Caco-2 (cell line): ENCODE data around the gene DSCAML1. TPM values are rescaled to one million over a fixed set of nuclear protein-coding genes. Genes with fewer than 3 reads are reported as not detected.

Experiments
- BruUV-seq: library from RNA; stranded (reverse); fragments of 400-500 nt; replicated peaks from 2 replicates; lab custom pipeline; 2021; lab: Mats Ljungman, UMichigan
- CTCF ChIA-PET: fragments of 300-600 bp; sonication (Branson Sonifier 250); formaldehyde crosslinking; loops from one replicate; lab custom pipeline; 2022; ENCODE audit warnings: antibody characterized with exemption; lab: Charles Lee
- POLR2A ChIA-PET: fragments of 300-600 bp; sonication (Branson Sonifier 250); formaldehyde crosslinking; loops from one replicate; lab custom pipeline; 2022; ENCODE audit warnings: antibody characterized with exemption; lab: Charles Lee
- DNase-seq, 2 experiments: peaks; one replicate each; pipeline versions ENCODE4 v3.0.0 to v3.0.0-alpha.2; 2020 to 2022
- H3K27me3 ChIP-seq: replicated peaks from 2 replicates; pipeline ENCODE4 v1.6.0; 2011; ENCODE audit warnings: low read length; ENCODE audit not compliant: control insufficient read depth, insufficient read depth
- H3K36me3 ChIP-seq: 2 replicates; pipeline ENCODE4 v1.5.1; 2011; ENCODE audit warnings: low read length; ENCODE audit not compliant: control insufficient read depth, insufficient read depth
- H3K4me1 ChIP-seq: fragments of 250-450 bp; sonication (Bioruptor Pico); 2 replicates; pipeline ENCODE4 v1.5.1; 2020; ENCODE audit warnings: mild to moderate bottlenecking
- H3K4me3 ChIP-seq: 2 replicates; pipeline ENCODE4 v1.5.1; 2011; ENCODE audit warnings: low read depth, mild to moderate bottlenecking, control low read depth, low read length
- H3K9me3 ChIP-seq: fragments of 250-450 bp; sonication (Bioruptor Pico); 2 replicates; pipeline ENCODE4 v1.5.1; 2020; ENCODE audit warnings: mild to moderate bottlenecking, moderate library complexity
- H3K27ac Mint-ChIP-seq: one replicate; pipeline ENCODE4 v1.8.0; 2022; ENCODE audit warnings: mixed read lengths; ENCODE audit not compliant: unreplicated experiment
- H3K27me3 Mint-ChIP-seq: one replicate; pipeline ENCODE4 v1.8.0; 2022; ENCODE audit warnings: mixed read lengths; ENCODE audit not compliant: insufficient read depth, unreplicated experiment
- H3K36me3 Mint-ChIP-seq: one replicate; pipeline ENCODE4 v1.8.0; 2022; ENCODE audit warnings: mild to moderate bottlenecking, mixed read lengths; ENCODE audit not compliant: insufficient read depth, unreplicated experiment
- H3K4me1 Mint-ChIP-seq: one replicate; pipeline ENCODE4 v1.8.0; 2022; ENCODE audit warnings: low read depth, mixed read lengths; ENCODE audit not compliant: unreplicated experiment
- H3K4me3 Mint-ChIP-seq: one replicate; pipeline ENCODE4 v1.8.0; 2022; ENCODE audit warnings: mild to moderate bottlenecking, moderate library complexity, mixed read lengths; ENCODE audit not compliant: unreplicated experiment
- H3K9me3 Mint-ChIP-seq: one replicate; pipeline ENCODE4 v1.8.0; 2022; ENCODE audit warnings: mixed read lengths; ENCODE audit not compliant: unreplicated experiment
- intact Hi-C: fragments of 100-400 bp; cut with micrococcal nuclease; formaldehyde crosslinking; loops from one replicate; pipeline ENCODE4 v1.10.0; 2022; ENCODE audit not compliant: unreplicated experiment
- total RNA-seq: library from RNA; stranded (reverse); gene quantifications from 2 replicates; pipeline ENCODE4 v1.2.3, GENCODE V29; 2022
- TF ChIP-seq, protein P1 (sequence below), 2 experiments: fragments of 200-600 bp in 1 of 2; IDR thresholded peaks; 1 replicate in 1 of 2; 2 replicates in 1 of 2; pipeline versions ENCODE4 v1.5.1 to v1.8.0; 2011 to 2022; ENCODE audit warnings: antibody characterized with exemption in 1 of 2, control low read depth in 1 of 2, inconsistent platforms in 1 of 2, low read depth in 1 of 2, low read length in 1 of 2, mild to moderate bottlenecking in 1 of 2, moderate library complexity in 1 of 2; ENCODE audit not compliant: insufficient read depth in 1 of 2, severe bottlenecking in 1 of 2, unreplicated experiment in 1 of 2

DSCAML1 gene
- total RNA-seq, 1 experiment from 2014 or later: not detected

DNA sequence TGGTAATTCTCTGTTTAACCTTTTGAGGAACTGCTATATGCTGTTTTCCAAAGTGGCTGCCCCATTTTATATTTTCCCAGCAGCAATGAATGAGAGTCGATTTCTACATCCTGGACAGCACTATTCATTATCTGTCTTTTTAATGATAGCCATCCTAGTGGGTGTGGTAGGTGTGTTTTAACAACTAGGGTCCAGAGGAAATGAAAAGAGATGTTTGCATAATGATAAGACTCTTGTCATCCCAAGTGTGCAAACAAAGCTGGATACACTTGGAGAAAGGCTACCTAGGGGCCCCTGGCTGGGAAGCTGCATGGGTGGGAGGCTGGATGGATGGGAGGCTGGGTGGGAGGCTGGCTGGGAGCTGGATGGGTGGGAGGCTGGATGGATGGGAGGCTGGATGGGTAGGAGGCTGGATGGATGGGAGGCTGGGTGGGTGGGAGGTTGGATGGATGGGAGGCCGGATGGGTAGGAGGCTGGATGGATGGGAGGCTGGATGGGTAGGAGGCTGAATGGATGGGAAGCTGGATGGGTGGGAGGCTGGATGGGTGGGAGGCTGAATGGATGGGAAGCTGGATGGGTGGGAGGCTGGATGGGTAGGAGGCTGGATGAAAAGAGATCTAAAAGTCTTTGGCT, 158.0 kb downstream of the DSCAML1 start:
- no peaks in the 10 kb centered on the region for H3K36me3 Mint-ChIP-seq
- intact Hi-C loops: no loop called here
- DNase-seq: peak in 1 of 2 experiments; percentile 59
- Histone ChIP-seq H3K9me3 (no peaks in the 10 kb centered on the region), H3K4me3 (no peak overlapping the region), H3K4me1 (peaks cover 12% of the 10 kb centered on the region), H3K27me3 (peaks cover 5% of the 10 kb centered on the region), H3K36me3 (no peaks in the 10 kb centered on the region)
- POLR2A ChIA-PET: no interaction called here
- H3K27ac Mint-ChIP-seq: no peak overlapping the region
- CTCF ChIA-PET: interaction anchor here (0.6 to 1.2 kb wide), 3 partner anchors 14 to 264 kb away, joined by 3 to 4 read pairs (median 3); no protein-coding TSS in a partner anchor
- no peaks in the 10 kb centered on the region for H3K9me3 Mint-ChIP-seq
- no TSS peak for BruUV-seq
- peaks cover 5% of the 10 kb centered on the region for H3K4me1 Mint-ChIP-seq
- no peak overlapping the region for H3K4me3 Mint-ChIP-seq
- TF ChIP-seq, protein P1, sequence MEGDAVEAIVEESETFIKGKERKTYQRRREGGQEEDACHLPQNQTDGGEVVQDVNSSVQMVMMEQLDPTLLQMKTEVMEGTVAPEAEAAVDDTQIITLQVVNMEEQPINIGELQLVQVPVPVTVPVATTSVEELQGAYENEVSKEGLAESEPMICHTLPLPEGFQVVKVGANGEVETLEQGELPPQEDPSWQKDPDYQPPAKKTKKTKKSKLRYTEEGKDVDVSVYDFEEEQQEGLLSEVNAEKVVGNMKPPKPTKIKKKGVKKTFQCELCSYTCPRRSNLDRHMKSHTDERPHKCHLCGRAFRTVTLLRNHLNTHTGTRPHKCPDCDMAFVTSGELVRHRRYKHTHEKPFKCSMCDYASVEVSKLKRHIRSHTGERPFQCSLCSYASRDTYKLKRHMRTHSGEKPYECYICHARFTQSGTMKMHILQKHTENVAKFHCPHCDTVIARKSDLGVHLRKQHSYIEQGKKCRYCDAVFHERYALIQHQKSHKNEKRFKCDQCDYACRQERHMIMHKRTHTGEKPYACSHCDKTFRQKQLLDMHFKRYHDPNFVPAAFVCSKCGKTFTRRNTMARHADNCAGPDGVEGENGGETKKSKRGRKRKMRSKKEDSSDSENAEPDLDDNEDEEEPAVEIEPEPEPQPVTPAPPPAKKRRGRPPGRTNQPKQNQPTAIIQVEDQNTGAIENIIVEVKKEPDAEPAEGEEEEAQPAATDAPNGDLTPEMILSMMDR (IDR thresholded peaks at IDR 0.05; ENCODE audit: insufficient read depth in 1 of 2, low read depth in 1 of 2, low read length in 1 of 2, severe bottlenecking in 1 of 2, unreplicated experiment in 1 of 2): no peak
- H3K27me3 Mint-ChIP-seq: peaks cover 16% of the 10 kb centered on the region

DNA sequence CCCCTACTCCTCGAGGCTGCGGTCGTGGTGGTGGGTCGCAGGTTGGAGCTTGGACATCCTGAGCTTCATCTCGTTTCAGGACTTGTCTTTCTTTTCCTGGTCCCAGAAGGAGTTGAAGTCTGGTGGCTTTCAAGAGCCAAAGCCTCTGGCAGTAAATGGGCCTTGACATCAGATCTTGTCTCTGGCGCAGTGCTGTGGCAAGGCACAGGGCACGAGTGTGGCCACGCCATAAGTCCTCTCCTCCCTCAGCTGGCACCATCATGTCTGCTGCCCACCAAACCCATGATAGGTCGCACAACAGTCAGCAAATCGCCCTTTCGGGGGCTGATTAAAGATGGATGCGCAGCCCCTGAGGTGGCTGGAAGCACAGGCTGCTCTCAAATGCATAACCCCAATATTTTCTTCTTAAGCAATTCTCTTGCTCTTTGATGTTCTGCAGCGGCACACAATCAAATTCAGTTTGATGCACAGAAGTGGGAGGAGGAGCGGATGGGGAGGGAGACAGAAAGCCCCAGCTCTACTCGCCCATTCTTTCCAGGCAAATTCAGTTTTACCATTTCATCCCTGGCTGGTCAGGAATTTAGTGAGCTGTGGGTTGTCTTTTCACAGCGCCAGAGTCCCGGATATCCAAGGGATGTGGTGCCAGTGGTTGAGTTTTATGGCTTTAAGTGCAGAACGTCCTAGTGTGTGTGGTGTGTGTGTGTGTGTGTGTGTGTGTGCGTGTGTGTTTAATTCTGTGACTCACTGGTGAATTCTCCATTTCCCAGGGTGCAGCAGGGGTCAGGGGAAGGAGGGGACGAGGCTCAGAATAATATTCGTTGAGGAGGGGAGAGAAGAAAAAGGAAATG, 162.0 kb downstream of the DSCAML1 start:
- Histone ChIP-seq H3K27me3 (0 out of 2 replicates have a peak, but pooled peaks cover 5% of the 10 kb centered on the region), H3K36me3 (no peaks in the 10 kb centered on the region), H3K4me3 (no peak overlapping the region), H3K9me3 (no peaks in the 10 kb centered on the region), H3K4me1 (peaks cover 6% of the 10 kb centered on the region)
- H3K36me3 Mint-ChIP-seq: no peaks in the 10 kb centered on the region
- H3K4me3 Mint-ChIP-seq: no peak overlapping the region
- CTCF ChIA-PET: interaction anchor here (1.4 kb wide), 1 partner anchor 172 kb away, joined by 3 read pairs; no protein-coding TSS in a partner anchor
- TF ChIP-seq, protein P1 (IDR thresholded peaks at IDR 0.05; ENCODE audit: insufficient read depth in 1 of 2, low read depth in 1 of 2, low read length in 1 of 2, severe bottlenecking in 1 of 2, unreplicated experiment in 1 of 2): no peak
- H3K9me3 Mint-ChIP-seq: no peaks in the 10 kb centered on the region
- no TSS peak for BruUV-seq
- no peaks in the 10 kb centered on the region for H3K4me1 Mint-ChIP-seq
- POLR2A ChIA-PET: no interaction called here
- H3K27me3 Mint-ChIP-seq: peaks cover 6% of the 10 kb centered on the region
- DNase-seq: no peak
- intact Hi-C loops: no loop called here
- H3K27ac Mint-ChIP-seq: no peak overlapping the region

DNA sequence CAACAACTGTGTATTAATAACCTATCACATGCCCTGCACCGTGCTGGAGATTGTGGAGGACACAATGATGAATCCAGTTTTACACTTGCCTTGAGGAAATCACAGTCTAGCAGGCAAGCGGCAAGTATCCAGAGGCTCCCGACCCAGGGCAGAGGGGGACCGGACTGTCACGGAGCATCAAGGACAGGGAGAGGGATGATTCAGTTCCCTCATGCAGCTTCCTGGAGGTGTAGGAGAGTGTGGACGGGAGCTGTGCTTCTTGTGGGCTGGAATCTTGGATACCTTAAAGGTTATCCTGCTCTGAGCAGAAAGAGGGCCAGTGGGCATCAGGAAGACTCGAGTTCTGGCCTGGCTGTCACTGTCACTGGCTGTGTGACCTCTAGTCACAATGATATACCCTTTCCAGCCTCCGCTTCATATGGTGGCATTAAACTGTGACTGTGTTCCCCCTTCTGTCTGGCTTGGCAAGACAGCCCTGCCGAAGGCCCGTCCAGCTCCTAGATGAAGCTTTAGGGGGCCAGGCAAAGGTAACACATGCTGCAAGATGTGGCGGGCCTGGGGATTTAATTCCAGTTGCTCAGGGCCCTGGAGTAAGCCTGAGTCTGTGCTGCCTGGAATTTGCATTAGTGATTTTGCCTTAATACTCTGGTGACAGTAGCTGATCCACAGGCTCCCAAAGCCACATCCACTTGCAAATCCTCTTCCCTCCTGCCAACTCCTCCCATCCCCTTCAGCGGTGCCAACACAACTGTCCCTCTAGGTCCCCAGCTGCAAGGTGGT, 162.8 kb downstream of the DSCAML1 start:
- no peaks in the 10 kb centered on the region for H3K36me3 Mint-ChIP-seq
- no peak overlapping the region for H3K4me3 Mint-ChIP-seq
- no TSS peak for BruUV-seq

More for the DNA sequence above, 162.8 kb downstream of the DSCAML1 start:
- Histone ChIP-seq H3K9me3 (no peaks in the 10 kb centered on the region), H3K4me1 (peaks cover 6% of the 10 kb centered on the region), H3K36me3 (no peaks in the 10 kb centered on the region), H3K4me3 (no peak overlapping the region), H3K27me3 (0 out of 2 replicates have a peak, but pooled peaks cover 5% of the 10 kb centered on the region)
- H3K27me3 Mint-ChIP-seq: peaks cover 10% of the 10 kb centered on the region
- intact Hi-C loops: no loop called here
- H3K27ac Mint-ChIP-seq: no peak overlapping the region
- DNase-seq: no peak
- H3K4me1 Mint-ChIP-seq: no peaks in the 10 kb centered on the region
- CTCF ChIA-PET: interaction anchor here (1.4 kb wide), 1 partner anchor 173 kb away, joined by 3 read pairs; no protein-coding TSS in a partner anchor
- POLR2A ChIA-PET: no interaction called here
- TF ChIP-seq, protein P1 (IDR thresholded peaks at IDR 0.05; ENCODE audit: insufficient read depth in 1 of 2, low read depth in 1 of 2, low read length in 1 of 2, severe bottlenecking in 1 of 2, unreplicated experiment in 1 of 2): no peak
- H3K9me3 Mint-ChIP-seq: no peaks in the 10 kb centered on the region
